ENCODE data around the gene HNRNPLL. TPM values are rescaled to one million over a fixed set of nuclear protein-coding genes. Genes with fewer than 3 reads are reported as not detected.
A peak's percentile ranks its signal among the peaks of the same experiment; 100 is the strongest.

HNRNPLL gene
- total and polyA plus RNA-seq, 2 of the 8 experiments (the other 6 are each of a cell fraction or from before 2014, with no cell fraction given) = 18.6 to 69.3 TPM

GRCh38 chr2:38598991-38599295 lies 3.8 kb downstream of the HNRNPLL start:
- Histone ChIP-seq H3K9me3 (ENCODE audit: insufficient read depth in 2 of 2, low read depth in 1 of 2, low read length in 1 of 2) (no peaks in the 10 kb centered on the region), H3K27me3 (replicated peaks in 1 of 4; ENCODE audit: control insufficient read depth in 3 of 4, extremely low read depth in 1 of 4, insufficient read depth in 3 of 4, low read length in 3 of 4) (no peaks in the 10 kb centered on the region), H3K79me1 (ENCODE audit: low read depth, low read length) (no peaks in the 10 kb centered on the region), H3K4me3 (ENCODE audit: extremely low read depth in 1 of 4, insufficient read depth in 2 of 4, low read depth in 3 of 4, low read length in 4 of 4) (peak overlapping the region in 1 of 4 experiments; percentile 80; a peak in 1 of 8 replicates), H3K36me3 (ENCODE audit: control insufficient read depth in 2 of 4, insufficient read depth in 4 of 4, low read length in 3 of 4) (no peaks in the 10 kb centered on the region), H2BK120ac (replicated peaks; ENCODE audit: low read depth, low read length) (no peak overlapping the region), H3K4ac (replicated peaks; ENCODE audit: insufficient read length, low read depth, low read length) (no peak overlapping the region), H2BK15ac (ENCODE audit: low read length) (no peak overlapping the region), H2AFZ (ENCODE audit: low read length) (no peak overlapping the region), H4K5ac (ENCODE audit: insufficient read length, low read depth, low read length) (no peak overlapping the region), H3K14ac (ENCODE audit: insufficient read length) (no peak overlapping the region), H2AK5ac (ENCODE audit: low read depth, low read length) (no peak overlapping the region), H3K4me2 (ENCODE audit: insufficient read depth in 1 of 2, low read depth in 2 of 2, low read length in 2 of 2) (peak overlapping the region; percentile 40 to 77), H2BK12ac (ENCODE audit: low read depth, low read length) (no peak overlapping the region), H2BK5ac (ENCODE audit: low read depth, low read length) (no peak overlapping the region), H3K4me1 (replicated peaks in 1 of 4; ENCODE audit: control insufficient read depth in 3 of 4, insufficient read depth in 4 of 4, low read length in 3 of 4) (peaks cover 0 to 8% (median 3%) of the 10 kb centered on the region in 4 experiments; a peak in 3 of 7 replicates), H3K79me2 (ENCODE audit: control insufficient read depth in 1 of 2, insufficient read depth in 2 of 2, low read length in 2 of 2) (peaks cover 24 to 78% of the 10 kb centered on the region in 2 experiments), H3K56ac (replicated peaks; ENCODE audit: insufficient read length, low read depth, low read length) (no peak overlapping the region), H3K23me2 (ENCODE audit: low read depth, low read length) (peaks cover 4% of the 10 kb centered on the region; the same call in 1 of the 2 replicates), H3K23ac (ENCODE audit: insufficient read length) (no peak overlapping the region), H4K91ac (replicated peaks; ENCODE audit: insufficient read length, low read length) (no peak overlapping the region), H3K27ac (ENCODE audit: low read depth, low read length) (no peak overlapping the region), H4K8ac (ENCODE audit: extremely low read depth, insufficient read depth, low read length) (no peak overlapping the region), H3K9ac (replicated peaks in 1 of 4; ENCODE audit: extremely low read depth in 1 of 4, low read depth in 3 of 4, low read length in 3 of 4) (no peak overlapping the region), H3K18ac (ENCODE audit: extremely low read depth, low read length) (no peak overlapping the region), H4K20me1 (replicated peaks in 1 of 2; ENCODE audit: control insufficient read depth in 1 of 2, insufficient read depth in 2 of 2, low read length in 2 of 2) (peaks cover 6 to 20% of the 10 kb centered on the region in 2 experiments), H2BK20ac (ENCODE audit: low read length) (no peak overlapping the region)
- DNase-seq (ENCODE audit: low read depth in 1 of 2, low spot score in 2 of 2) (no peak), FAIRE-seq (no peak)
- POLR2A ChIA-PET (ENCODE audit: partially characterized antibody) = interaction anchor here (0.6 to 21.1 kb wide), 5 partner anchors 17 to 144 kb away, joined by 3 to 334 read pairs (median 3); partner anchors contain the start of gene SRSF7
- TF ChIP-seq POLR2AphosphoS5 (IDR thresholded peaks at IDR 0.05; ENCODE audit: low read depth, low read length) (no peak), TAF7 (optimal IDR thresholded peaks at IDR 0.05; ENCODE audit: borderline replicate concordance, low read depth, low read length) (no peak), GABPA (IDR thresholded peaks at IDR 0.05; ENCODE audit: borderline replicate concordance, insufficient read depth, low read length) (no peak), SAP30 (IDR thresholded peaks at IDR 0.05; ENCODE audit: insufficient read depth, insufficient replicate concordance, low read length) (no peak), POU5F1 (IDR thresholded peaks at IDR 0.05; ENCODE audit: low read depth, low read length) (no peak), PHF8 (conservative IDR thresholded peaks at IDR 0.05; ENCODE audit: low read depth, low read length) (no peak), E2F6 (IDR thresholded peaks at IDR 0.05) (no peak), KDM4A (IDR thresholded peaks at IDR 0.05; ENCODE audit: low read depth, low read length, severe bottlenecking) (no peak), FOSL1 (IDR thresholded peaks at IDR 0.05; ENCODE audit: insufficient read depth, low read depth, low read length) (no peak), NANOG (IDR thresholded peaks at IDR 0.05; ENCODE audit: insufficient read depth, low read depth, low read length, poor library complexity, severe bottlenecking) (no peak), CHD2 (IDR thresholded peaks at IDR 0.05; ENCODE audit: low read length) (no peak)
- CTCF ChIA-PET (ENCODE audit: partially characterized antibody) = interaction anchor here (0.6 to 14.3 kb wide), 4 partner anchors 10 to 144 kb away, joined by 3 to 119 read pairs (median 6); no protein-coding TSS in a partner anchor
- 56% methylated on average over 1 of the region's 1 CpG; no CpG with 5 or more reads in 1 of the 2 experiments for WGBS, 2 experiments (ENCODE audit: extremely low coverage in 1 of 2, insufficient coverage in 1 of 2, insufficient read length in 1 of 2, insufficient replicate concordance in 2 of 2, low coverage in 1 of 2, low lambda C conversion rate in 2 of 2, missing lambda C conversion rate in 1 of 2)

Data from H1 (cell line).